Right kidney (tissue), 9 donors: ENCODE results near the gene CCDC190.
"Not testable (repeated sequence)": the region's sequence is repeated elsewhere in the genome, so short reads cannot be mapped to it uniquely, and the experiment has no call there.

Source experiments
- DNase-seq: peaks from one replicate; pipeline ENCODE4 v3.0.0-alpha.2; 2016
- long read RNA-seq, 8 donors: transcript quantifications; one replicate each; lab custom pipeline, GENCODE V29; 2026

The CCDC190 gene
- long read RNA-seq, donor 1: 0 reads
- long read RNA-seq, donor 2: 0 reads
- long read RNA-seq, donor 3: 0 reads
- long read RNA-seq, donor 4: 0 reads
- long read RNA-seq, donor 5: 0 reads
- long read RNA-seq, donor 6: 0 reads
- long read RNA-seq, donor 7: 0 reads
- long read RNA-seq, donor 8: 0 reads

DNA sequence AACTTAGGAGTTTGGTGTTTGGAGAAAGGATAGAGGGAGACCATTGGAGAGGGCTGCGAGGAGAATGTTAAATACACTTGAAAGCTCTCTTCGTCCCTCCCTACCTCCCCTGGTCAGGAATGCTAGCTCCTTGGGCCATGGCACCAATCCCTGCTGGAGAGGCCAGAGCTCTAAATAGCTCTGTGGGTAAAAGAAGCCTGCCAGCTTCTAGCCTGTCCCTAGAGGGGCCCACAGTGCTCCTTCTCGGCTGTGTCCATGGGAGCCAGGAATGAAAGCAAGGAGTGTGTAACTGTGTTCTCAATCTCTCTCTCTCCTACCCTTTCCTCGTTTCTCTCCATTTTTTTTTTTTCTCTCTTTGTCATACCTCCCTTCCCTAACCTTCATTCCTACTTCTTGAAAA lies at the start of gene CCDC190:
TSS of gene CCDC190 (minus strand) at position 75 of the 400 bp plus-strand sequence. CDS start 1,529 bp downstream, outside the sequence.
- DNase-seq: no peak

- no peak for DNase-seq
Observed at GRCh38 chr1:162910161-162910560, 49.2 kb upstream of the CCDC190 start.

GRCh38 chr1:162908780-162909179 lies 47.8 kb upstream of the CCDC190 start:
- DNase-seq: no peak

GRCh38 chr1:162908236-162908635 lies 47.3 kb upstream of the CCDC190 start:
- DNase-seq: no peak

DNA sequence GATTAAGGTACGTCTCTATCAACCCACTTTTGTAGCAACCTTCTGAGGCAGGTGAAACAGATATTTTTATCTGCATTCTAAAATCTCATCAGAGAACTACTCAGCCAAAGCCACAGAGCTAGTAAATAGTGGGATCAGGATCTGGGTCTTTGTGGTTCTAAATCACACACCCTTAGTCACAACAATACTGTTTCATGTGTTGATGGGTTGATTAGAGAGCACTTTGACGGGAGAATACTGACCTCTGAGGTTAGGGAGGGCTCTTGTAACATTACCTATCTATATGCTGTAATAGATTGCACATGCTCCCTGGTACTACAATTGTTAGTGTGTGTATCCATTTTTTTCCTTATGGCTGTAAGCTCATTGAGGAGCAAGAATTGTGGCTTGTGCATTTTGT lies 45.5 kb upstream of the CCDC190 start:
- DNase-seq: no peak

DNA sequence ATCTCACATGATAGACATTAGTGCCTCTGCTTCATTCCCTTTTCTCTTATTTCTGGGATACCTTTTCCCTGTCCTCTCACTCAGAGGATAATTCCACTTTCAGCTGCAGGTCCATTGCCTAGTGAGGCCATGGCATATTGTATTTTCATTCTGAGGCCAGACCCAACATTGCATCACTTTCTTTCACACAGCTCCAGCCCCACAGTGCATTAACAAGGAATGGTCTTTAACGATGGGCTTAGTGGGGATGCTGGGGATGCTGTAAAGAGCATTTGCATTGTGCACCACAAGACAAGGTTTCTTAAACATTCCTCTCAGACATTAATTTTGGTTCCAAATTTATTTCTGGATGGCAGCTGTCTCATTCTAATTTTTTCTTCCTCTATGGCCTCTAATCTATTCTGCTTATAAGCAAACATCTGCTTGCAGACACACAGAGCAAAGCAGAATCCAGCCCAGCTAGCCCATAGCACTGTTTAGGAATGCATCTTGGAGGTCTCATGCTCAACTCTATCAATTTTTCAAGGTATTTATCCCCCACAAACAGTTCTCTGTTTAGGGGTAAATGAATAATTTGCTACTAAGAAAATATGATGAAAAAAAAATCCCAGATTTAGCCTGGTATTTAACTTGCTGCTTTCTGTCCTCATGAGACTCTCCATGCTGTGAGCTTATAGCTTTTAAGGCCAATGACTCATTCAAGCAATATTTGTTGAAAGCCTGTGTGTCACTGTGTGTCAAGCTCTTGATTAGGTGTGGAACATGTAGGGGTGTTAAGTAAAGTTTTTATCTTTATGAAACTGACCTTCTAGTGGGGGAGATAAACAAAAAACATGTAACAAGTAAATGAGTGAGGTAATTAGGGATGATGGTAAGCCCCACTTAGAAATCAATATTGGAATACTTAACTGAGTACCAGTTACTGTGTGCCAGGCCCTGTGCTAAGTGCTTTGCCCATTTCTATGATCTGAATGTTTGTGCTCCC lies 44.5 kb upstream of the CCDC190 start:
- DNase-seq: no peak

DNA sequence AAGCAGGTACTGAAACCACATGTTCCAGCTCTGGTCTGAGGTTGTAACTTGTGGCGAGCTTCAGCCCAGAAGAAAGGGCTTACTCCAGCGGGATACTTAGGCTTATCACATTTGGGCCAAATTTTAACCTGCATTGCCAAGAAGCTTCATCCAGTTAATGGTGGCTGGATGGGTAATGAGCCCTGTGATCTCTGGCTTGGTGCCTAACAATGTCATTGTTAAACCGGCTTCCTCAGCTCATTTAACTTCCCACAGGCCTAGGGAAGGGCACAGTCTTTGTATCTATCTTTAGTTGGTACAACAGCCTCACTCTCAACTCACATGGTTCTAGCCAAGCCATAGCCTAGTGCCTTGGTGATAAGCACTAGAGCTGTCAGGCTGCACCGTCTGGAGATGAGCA lies 43.6 kb upstream of the CCDC190 start:
- no peak for DNase-seq

DNA sequence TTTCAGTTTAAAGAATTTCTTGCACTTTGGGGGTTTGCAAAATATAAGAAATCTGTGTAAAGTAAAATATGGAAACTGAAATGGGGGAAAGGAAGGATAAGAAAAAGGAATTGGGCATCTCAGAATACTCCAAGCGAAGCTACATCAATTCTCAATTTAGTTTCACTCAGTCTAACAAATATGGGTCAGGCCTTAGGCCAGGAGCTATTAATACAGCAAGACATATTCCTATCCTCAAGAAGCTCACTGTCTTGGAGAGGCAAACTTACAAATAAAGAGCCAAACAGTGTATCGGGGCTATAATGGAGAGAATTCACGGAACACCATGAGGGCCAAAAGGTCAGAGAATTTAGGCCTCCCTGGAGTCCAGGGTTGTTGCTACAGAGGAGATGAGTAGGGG lies 43.0 kb upstream of the CCDC190 start:
- DNase-seq: no peak

- DNase-seq: no peak
Observed at GRCh38 chr1:162903246-162903645, 42.3 kb upstream of the CCDC190 start.

- DNase-seq: no peak
Observed at GRCh38 chr1:162902416-162902815, 41.4 kb upstream of the CCDC190 start.

GRCh38 chr1:162901243-162901642 lies 40.3 kb upstream of the CCDC190 start:
- no peak for DNase-seq

GRCh38 chr1:162899422-162900146 lies 38.6 kb upstream of the CCDC190 start:
- no peak for DNase-seq

DNA sequence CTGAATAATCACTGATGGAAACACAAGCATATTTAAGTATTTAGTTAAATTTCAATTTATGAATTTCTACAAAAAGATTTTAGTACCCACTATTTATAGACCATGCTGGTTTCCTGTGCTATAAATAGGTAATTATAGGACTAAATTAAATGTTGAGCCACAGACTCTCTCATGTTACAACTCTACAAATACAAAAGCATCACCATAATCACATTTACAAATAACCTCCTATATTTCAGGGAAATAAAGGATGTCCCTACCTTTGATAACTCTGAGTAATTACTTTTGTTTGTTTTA lies 32.6 kb upstream of the CCDC190 start:
- DNase-seq: no peak

GRCh38 chr1:162892906-162893611 lies 32.1 kb upstream of the CCDC190 start:
- no peak for DNase-seq

DNA sequence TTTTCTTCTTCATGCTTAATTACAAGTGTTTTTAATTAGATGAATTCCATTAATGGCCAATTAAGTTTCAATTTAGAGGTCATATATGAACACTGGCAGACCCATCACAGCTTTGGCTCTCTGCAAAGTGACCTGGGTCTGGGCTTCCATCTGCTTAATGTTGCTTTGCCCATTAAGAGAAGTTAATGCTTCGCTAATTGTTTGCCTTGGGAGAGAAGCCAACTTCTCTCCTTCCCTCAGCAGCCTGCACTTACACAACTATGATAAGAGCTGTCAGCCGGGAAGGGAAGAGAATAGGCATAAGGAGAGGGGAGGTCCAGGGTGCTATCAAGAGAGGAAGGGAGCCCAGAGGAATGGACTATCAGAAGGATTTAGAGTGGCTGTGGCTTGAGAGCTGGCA lies 29.0 kb upstream of the CCDC190 start:
- DNase-seq: no peak

GRCh38 chr1:162886705-162887104 lies 25.7 kb upstream of the CCDC190 start:
- DNase-seq: no peak

GRCh38 chr1:162885265-162885664 lies 24.3 kb upstream of the CCDC190 start:
- DNase-seq: no peak

DNA sequence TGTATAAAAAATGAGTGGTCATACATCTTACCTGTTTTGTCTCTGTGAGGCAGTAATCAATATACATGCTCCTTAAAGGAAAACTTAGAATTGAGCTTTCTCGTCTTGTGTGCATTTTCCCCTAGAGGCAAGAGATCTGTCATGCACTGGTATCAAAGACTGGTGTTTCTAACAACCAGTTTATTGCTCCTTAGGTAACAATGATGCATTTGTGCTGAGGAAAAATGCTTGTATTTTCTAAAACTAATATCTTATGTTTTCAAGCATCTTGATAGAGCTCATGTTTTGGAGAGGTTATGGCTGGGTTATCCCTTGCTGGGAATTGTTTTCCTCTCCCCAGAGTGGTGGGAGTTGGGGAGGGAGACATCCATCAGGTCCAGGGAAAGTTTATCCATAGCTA lies 23.9 kb upstream of the CCDC190 start:
- DNase-seq: no peak

DNA sequence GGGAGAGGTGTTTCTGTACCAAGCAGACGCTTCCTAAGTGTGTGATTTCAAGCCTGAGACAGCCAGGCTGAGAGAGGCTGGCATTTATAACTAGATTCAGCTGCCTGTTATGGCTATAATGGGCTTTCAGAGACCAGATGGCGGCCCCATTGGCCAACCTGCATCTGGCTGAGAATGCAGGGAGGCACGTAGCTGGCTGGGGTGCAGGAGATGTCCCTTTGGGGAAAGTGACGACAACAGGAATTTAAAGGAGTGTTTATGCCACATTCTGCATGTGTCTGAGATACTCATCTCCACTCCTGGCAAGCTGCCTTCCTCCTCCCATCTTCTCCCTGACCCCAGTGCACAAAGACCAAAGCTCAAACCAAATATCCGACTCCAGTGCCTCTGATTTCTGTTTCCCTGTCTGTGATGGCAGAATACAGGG lies 21.3 kb upstream of the CCDC190 start:
- DNase-seq: no peak

- no peak for DNase-seq
Observed at GRCh38 chr1:162881590-162881989, 20.6 kb upstream of the CCDC190 start.

GRCh38 chr1:162880617-162881016 lies 19.6 kb upstream of the CCDC190 start:
- DNase-seq: not testable (repeated sequence)

GRCh38 chr1:162878000-162878596 lies 17.1 kb upstream of the CCDC190 start:
- peak; percentile 21 for DNase-seq
